Calu3 (cell line): ENCODE data around the gene ASB4. TPM values are rescaled to one million over a fixed set of nuclear protein-coding genes. Genes with fewer than 3 reads are reported as not detected.
A peak's percentile ranks its signal among the peaks of the same experiment; 100 is the strongest.

ENCODE experiments used
- BruUV-seq: library from RNA; stranded (reverse); fragments of 400-500 nt; replicated peaks from 2 replicates; lab custom pipeline; 2021; lab: Mats Ljungman, UMichigan
- CTCF ChIA-PET: fragments of 300-600 bp; sonication (Branson Sonifier 250); formaldehyde crosslinking; loops from one replicate; lab custom pipeline; 2022; ENCODE audit warnings: antibody characterized with exemption; lab: Charles Lee
- DNase-seq: peaks from one replicate; pipeline ENCODE4 v3.0.0; 2022
- H3K27ac Mint-ChIP-seq: one replicate; pipeline ENCODE4 v1.8.0; 2022; ENCODE audit warnings: mixed read lengths; ENCODE audit not compliant: unreplicated experiment
- H3K27me3 Mint-ChIP-seq: one replicate; pipeline ENCODE4 v1.8.0; 2022; ENCODE audit warnings: mixed read lengths; ENCODE audit not compliant: unreplicated experiment
- H3K36me3 Mint-ChIP-seq: one replicate; pipeline ENCODE4 v1.8.0; 2022; ENCODE audit warnings: mild to moderate bottlenecking, moderate library complexity, mixed read lengths; ENCODE audit not compliant: insufficient read depth, unreplicated experiment
- H3K4me1 Mint-ChIP-seq: one replicate; pipeline ENCODE4 v1.8.0; 2022; ENCODE audit warnings: mild to moderate bottlenecking, low read depth, mixed read lengths; ENCODE audit not compliant: unreplicated experiment
- H3K4me3 Mint-ChIP-seq: one replicate; pipeline ENCODE4 v1.8.0; 2022; ENCODE audit warnings: mild to moderate bottlenecking, low read depth, moderate library complexity, mixed read lengths; ENCODE audit not compliant: unreplicated experiment
- H3K9me3 Mint-ChIP-seq: one replicate; pipeline ENCODE4 v1.8.0; 2022; ENCODE audit warnings: low read depth, mixed read lengths; ENCODE audit not compliant: unreplicated experiment
- intact Hi-C: fragments of 100-400 bp; cut with micrococcal nuclease; formaldehyde crosslinking; loops from one replicate; pipeline ENCODE4 v1.10.0; 2022; ENCODE audit not compliant: unreplicated experiment
- total RNA-seq: library from RNA; stranded (reverse); gene quantifications from 2 replicates; pipeline ENCODE4 v1.2.3, GENCODE V29; 2022
- TF ChIP-seq, protein P1 (sequence below): fragments of 200-600 bp; IDR thresholded peaks from one replicate; pipeline ENCODE4 v1.8.0; 2022; ENCODE audit warnings: antibody characterized with exemption; ENCODE audit not compliant: unreplicated experiment

The ASB4 gene
- total RNA-seq, 1 experiment from 2014 or later: 0.47 TPM

GRCh38 chr7:95560674-95561073, 74.9 kb downstream of the ASB4 start:
- no TSS peak for BruUV-seq
- Mint-ChIP-seq H3K4me3 (no peak overlapping the region), H3K27me3 (no peaks in the 10 kb centered on the region), H3K27ac (no peak overlapping the region), H3K4me1 (no peaks in the 10 kb centered on the region), H3K36me3 (no peaks in the 10 kb centered on the region), H3K9me3 (no peaks in the 10 kb centered on the region)
- intact Hi-C loops: no loop called here
- DNase-seq: no peak
- TF ChIP-seq, protein P1, sequence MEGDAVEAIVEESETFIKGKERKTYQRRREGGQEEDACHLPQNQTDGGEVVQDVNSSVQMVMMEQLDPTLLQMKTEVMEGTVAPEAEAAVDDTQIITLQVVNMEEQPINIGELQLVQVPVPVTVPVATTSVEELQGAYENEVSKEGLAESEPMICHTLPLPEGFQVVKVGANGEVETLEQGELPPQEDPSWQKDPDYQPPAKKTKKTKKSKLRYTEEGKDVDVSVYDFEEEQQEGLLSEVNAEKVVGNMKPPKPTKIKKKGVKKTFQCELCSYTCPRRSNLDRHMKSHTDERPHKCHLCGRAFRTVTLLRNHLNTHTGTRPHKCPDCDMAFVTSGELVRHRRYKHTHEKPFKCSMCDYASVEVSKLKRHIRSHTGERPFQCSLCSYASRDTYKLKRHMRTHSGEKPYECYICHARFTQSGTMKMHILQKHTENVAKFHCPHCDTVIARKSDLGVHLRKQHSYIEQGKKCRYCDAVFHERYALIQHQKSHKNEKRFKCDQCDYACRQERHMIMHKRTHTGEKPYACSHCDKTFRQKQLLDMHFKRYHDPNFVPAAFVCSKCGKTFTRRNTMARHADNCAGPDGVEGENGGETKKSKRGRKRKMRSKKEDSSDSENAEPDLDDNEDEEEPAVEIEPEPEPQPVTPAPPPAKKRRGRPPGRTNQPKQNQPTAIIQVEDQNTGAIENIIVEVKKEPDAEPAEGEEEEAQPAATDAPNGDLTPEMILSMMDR: no peak
- CTCF ChIA-PET: no interaction called here

- Mint-ChIP-seq H3K36me3 (no peaks in the 10 kb centered on the region), H3K9me3 (no peaks in the 10 kb centered on the region), H3K4me1 (no peaks in the 10 kb centered on the region), H3K4me3 (no peak overlapping the region), H3K27me3 (no peaks in the 10 kb centered on the region), H3K27ac (no peak overlapping the region)
- intact Hi-C loops: no loop called here
- BruUV-seq: no TSS peak
- CTCF ChIA-PET: no interaction called here
- TF ChIP-seq, protein P1: no peak
- DNase-seq: no peak
These were observed 84.0 kb downstream of the ASB4 start for GRCh38 chr7:95569720-95570119.

GRCh38 chr7:95577137-95577536, 91.4 kb downstream of the ASB4 start:
- intact Hi-C loops: no loop called here
- DNase-seq: peak; percentile 1
- no peaks in the 10 kb centered on the region for H3K27me3 Mint-ChIP-seq
- H3K4me3 Mint-ChIP-seq: no peak overlapping the region
- TF ChIP-seq, protein P1: no peak
- H3K9me3 Mint-ChIP-seq: peaks cover 2% of the 10 kb centered on the region
- no peaks in the 10 kb centered on the region for H3K4me1 Mint-ChIP-seq
- CTCF ChIA-PET: no interaction called here
- H3K36me3 Mint-ChIP-seq: no peaks in the 10 kb centered on the region
- no peak overlapping the region for H3K27ac Mint-ChIP-seq
- BruUV-seq: no TSS peak

GRCh38 chr7:95578299-95578855, 92.6 kb downstream of the ASB4 start:
- Mint-ChIP-seq H3K27ac (no peak overlapping the region), H3K4me1 (no peaks in the 10 kb centered on the region), H3K36me3 (no peaks in the 10 kb centered on the region), H3K27me3 (no peaks in the 10 kb centered on the region), H3K9me3 (peaks cover 2% of the 10 kb centered on the region), H3K4me3 (no peak overlapping the region)
- BruUV-seq: no TSS peak
- DNase-seq: no peak
- TF ChIP-seq, protein P1: no peak
- CTCF ChIA-PET: no interaction called here
- intact Hi-C loops: no loop called here
